ENCODE results near the gene CYP11A1.

The CYP11A1 gene

DNA sequence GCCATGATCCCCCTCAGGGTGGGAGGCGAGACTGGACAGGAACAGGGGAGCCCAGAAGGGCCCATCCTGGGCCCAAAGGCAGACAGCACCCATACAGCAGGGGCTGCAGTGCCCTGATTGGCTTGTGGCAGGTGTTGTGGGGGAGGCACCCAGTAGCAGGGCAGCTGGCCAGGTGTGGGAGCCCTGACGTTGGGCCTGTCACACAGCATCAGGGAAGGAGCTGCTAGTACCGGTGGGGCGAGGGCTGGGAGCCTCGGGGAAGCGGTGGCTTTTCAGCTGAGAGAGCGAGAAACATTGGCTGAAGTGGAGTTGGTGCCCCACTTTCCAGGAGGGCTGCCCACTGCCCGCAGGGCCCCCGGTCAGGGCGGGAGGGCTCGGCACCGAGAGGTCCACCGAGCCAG, 19.7 kb upstream of the CYP11A1 start:
- no peak for DNase-seq

DNA sequence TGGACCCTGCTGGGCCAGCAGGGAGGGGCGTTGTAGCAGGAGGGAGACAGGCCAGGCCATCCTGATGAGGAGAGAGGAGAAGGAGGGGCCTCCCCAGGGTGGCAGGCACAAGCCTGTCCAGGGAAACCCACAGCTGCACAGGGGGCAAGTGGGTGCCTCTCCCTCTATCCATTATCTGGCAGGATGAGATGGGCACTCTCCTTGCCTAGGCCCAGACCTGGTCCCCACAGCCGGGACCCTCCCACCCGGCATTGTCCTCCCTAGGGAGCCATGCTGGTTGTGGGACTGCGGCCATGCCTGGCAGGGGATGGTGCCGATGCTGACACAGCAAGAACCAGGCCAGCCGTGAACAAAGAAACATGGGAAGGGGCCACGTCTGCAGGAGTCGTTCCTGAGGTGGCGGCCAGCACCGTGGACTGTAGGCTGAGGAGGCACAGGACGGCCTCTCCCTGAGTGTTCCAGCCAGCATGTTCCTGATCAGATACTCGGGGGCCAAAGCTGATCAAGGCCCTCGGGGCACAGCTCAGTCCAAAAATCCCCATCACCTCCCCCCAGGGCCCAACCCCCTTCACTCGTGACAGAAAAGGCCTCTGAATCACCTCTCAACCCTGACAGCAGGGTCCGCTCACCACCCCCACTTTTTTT, 19.2 kb upstream of the CYP11A1 start:
- DNase-seq: no peak

DNA sequence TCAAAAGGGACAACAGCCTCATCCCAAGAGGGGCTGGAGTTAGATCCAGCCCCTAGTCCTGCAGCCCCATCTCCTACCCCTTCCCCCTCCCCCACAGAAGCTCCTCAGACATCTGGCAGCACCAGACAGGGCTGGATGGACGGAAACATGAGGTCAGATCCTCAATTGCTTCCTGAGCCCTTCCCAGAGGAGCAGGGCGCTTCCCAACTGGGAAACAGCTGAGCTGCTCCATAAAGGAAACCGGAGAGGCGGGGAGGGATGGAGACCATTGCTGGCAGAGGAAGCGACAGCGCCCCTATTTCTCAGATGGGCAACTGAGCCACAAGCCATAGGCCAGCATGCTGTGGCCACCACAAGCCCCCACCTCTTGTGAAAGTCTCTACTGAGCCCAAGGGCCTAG, 18.3 kb upstream of the CYP11A1 start:
- no peak for DNase-seq

DNA sequence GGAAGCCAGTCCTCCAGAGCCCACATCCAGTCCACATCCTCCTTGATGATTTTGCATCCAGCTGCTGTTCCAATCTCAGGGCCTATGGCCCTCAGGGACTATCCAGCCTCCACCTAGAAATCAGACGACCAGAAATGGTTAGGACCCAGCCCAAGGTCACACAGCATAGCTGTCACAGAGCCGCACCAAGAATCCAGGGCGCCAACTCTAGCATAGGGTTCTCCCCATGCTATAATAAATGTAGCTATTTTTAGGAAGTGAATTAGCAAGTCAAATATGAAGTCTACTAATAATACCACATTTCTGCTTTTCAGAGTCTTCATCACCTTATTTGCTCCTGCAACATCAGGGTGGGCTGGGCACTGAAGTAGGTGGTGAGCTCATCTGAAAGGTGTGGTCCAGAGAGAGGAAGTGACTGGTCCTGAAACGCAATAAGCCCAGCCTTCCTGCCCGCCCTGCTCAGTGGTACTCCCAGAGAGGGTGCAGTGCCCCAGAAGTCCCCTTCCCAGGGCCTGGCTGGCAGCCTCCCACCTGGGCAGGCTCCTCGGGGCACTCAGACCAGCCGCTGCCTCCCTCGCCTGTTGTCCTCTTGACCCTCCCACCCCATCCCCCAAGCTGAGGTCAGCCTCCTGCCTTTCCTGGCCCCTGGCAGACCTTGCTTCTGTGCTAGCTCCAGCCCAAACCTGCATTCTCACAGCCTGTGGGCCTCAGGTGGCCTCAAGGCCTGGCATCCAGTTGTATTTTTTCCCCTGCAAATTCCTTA, 17.6 kb upstream of the CYP11A1 start:
- DNase-seq: peak; percentile 89

DNA sequence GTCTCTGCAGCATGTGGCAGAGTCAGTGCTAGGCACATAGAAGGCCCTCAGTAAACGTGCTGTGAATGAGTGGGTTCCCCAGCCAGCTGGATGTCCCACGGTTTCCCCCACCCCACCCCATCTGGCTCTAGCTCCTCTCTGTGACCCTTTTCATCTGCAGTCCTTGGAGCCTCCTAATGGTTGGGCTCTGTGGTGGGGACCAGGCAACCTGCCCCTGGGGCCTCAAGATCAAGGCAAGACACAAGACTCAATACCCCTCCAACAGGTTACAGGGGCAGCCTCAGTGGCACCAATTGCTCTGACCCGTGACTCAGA, 17.1 kb upstream of the CYP11A1 start:
- DNase-seq: no peak

DNA sequence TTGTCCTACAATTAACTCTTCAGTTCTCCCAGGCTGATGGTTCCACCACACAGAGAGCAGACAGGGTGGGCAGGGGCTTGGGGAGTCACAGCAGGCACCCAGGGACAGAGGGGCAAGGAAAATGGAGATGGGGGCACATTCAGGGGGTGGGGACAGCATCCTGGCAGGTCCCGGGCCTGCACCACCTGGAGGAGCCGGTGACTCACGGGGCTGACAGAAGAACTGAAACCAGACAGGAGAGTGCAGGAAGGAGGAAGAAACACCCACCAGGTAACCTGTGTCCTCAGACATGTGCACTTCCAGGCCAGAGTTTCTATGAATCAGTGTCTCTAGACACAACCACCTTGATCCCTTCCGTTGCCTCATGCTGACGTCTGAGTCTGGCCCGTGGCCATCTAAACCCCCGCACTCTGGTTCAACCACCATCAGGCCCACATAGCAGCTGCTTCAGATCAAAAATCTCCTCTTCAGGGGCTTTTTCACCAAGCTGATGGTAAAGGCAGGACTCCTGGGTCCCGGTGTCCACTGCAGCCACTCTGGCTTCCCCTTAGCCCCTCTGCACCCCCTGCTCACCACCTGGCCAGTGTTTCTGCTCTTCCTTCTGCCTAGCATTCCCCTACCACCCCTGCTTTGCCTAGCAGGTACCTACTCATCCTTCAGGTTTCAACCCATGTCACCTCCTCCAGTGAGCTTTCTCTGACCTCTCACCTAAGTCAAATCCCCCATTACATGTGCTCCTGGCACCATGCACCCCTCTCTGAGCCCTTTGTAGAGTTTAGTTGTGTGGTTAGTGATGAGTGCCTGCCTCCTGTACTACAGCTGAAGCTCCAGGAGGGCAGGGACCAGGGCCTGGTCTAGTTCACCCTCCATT, 16.5 kb upstream of the CYP11A1 start:
- peak; percentile 86 for DNase-seq

DNA sequence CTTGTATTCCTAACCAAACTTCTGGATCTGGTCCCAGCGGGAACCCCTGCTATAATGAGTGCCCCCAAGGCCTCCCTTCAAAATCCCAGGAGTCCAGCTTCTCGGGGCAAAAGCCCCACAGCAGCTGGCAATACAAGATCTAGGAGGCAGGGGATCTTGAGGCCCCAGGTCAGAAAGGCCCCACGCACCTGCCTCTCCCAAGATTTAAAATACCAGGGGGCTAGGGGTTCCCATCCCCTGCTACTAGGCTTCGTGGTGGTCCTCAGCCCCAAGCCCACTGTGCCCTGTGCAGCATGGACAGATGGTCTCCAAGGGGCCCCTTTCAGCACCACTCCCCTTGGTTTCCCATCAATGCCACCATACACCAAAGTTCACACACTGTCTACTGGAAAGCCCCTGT, 15.8 kb upstream of the CYP11A1 start:
- no peak for DNase-seq

DNA sequence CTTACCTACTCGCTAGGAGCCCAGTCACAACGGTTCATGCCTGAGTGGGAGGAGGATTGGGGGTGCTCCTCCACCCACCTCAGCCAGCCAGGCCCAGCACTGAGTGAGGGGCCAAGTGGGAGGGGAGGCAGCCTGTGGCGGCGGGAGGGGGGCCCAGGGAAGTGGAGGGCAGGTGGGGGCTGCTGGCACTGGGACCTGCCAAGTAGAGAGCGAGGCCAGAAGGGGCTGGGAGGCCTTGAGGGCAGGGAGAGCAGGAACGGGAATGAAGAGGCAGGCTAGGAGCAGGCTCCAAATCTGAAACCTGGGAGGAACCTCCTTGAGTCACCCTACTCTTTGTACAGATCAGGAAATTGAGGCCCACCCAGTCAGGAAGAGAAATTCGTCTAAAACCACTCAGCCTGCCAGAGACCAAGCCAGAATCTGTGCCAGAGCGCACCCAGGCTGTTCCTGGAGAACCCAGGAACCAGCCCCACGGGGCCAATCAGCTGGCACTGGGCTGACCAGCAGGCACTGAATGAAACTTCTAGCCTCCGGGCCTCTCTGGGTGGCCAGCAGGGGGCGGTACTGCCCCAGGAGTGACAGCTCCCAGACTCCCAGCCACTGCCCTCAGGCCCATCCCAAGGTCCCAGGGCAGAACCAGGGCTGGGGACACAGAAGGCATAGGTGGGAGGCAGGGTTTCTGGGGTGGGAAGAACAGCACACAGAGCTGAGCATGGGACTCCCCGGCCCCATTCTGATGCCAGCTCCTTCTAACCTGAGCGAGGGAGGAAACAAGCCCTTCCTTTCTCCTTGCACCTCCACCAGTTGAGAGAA, 14.8 kb upstream of the CYP11A1 start:
- DNase-seq: peak; percentile 74

DNA sequence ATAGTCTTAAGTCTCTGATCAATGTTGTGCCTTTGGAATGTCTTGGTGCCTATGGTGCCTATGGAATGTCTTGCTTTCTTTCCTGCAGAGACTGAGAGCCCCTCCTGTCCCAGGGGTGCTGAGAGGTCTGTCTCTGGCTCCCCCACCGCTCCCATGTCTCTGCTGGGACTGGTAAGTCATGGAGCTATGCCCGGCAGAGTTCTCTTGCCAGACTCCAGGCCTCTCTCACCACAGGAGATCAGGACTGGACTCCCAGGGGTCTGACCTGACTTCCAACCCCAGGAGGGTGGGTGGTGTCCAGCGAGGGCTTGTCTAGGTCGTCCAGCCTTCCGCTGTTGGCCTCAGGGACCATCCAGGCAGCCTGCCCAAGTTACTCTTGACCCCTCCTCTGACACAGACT, 14.0 kb upstream of the CYP11A1 start:
- no peak for DNase-seq

DNA sequence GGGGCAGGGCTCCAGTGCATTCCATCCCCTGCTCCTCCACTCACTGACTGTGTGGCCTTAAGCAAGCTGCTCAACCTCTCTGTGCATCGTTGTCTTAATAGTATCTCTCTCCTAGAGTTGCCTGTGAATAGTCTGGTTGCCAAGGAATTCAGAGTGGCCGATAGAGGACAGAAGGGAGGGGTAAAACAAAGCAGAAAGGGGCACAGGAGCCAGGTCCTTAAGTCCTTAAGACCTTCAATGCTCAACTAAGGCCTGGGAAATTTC, 13.7 kb upstream of the CYP11A1 start:
- no peak for DNase-seq

DNA sequence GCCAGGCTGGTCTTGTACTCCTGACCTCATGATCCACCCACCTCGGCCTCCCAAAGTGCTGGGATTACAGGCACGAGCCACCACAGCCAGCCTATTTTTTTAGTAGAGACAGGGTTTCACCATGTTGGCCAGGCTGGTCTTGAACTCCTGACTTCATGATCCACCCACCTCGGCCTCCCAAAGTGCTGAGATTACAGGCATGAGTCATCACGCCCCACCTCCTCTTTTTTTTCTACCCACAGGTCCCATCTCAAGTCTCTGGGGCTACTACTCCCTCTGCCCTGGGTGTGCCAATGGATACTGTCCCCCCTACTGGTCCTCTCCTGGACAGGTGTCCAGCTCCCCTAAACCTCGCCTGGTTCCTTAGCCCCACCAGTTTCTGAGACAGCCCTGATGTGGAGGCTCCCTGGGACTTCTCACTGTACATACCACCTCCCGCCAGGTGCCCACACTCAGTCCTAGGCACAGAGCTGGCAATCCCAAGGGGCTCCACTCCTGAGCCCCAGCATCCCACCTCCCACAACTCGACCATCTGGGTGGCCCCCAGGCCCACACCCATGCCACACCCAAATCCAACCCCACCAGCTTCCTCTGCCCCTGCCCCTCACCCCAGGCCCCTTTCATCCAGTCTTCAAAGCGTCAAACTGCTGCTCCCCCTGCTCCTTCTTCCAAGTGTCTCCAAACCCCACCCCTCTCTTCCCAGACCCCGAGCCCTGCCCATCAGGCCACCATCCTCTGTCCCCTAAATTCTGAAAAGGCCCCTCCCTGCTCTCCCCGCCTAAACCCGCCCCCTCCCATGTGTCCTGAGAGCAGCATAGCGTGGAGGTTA, 13.1 kb upstream of the CYP11A1 start:
- no peak for DNase-seq

DNA sequence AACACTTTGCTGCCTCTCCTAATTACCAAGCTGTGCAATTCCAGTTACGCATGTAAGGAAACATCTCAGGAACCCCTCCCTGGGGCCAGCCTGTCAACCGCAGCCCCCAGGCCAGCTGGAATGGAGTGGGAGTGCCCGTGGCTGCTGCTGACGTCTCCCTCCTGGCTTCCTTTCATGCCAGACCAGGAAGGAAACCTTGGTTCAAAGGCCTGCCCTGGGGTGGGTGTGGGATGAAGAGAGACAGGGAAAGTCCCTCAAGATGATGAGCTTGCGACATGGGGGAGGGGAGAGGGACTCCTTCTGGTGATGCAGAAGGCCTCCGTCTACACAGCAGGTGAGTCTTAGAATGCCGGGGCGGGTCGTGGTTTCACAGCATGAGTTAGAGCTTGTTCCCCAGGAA, 11.4 kb upstream of the CYP11A1 start:
- DNase-seq: no peak

DNA sequence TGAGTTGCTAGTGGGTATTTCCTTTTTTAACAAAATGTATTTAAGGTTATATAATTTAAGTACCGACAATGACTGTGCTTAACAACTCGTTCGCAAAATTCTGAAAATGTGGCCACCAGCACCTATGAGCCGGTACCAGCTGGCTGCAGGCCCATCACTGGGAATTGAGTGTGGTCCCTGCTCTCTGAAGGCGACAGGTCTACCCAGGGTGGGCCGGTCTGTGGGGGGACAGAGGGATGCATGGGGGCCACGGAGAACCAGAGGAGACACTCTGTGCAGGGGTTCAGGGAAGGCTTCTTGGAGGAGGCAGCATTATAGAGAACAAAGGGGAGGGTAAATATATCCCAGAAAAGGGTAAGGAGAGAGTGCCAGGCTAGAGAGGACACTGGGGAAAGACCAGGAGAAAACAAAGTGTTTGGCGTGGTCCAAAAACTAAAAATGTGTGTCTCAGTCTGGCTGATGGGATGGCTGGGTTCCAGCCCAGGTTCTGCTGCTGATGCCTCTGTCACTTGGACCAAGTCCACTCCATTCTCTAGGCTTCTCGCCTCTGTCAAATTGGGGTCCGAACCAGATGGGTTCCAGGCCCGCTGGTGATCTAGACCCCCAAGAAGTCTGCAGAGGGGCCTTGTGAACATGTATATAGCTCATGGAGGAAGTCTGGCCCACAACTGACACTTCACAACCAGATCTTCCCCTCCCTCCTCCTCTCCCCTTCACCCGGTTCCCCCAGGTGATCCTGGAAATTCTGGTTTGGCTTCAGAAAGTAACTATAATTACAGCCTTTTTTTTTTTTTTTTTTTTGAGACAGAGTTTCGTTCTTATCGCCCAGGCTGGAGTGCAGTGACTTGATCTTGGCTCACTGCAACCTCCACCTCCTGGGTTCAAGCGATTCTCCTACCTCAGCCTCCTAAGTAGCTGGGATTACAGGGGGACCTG, 10.7 kb upstream of the CYP11A1 start:
- no peak for DNase-seq

DNA sequence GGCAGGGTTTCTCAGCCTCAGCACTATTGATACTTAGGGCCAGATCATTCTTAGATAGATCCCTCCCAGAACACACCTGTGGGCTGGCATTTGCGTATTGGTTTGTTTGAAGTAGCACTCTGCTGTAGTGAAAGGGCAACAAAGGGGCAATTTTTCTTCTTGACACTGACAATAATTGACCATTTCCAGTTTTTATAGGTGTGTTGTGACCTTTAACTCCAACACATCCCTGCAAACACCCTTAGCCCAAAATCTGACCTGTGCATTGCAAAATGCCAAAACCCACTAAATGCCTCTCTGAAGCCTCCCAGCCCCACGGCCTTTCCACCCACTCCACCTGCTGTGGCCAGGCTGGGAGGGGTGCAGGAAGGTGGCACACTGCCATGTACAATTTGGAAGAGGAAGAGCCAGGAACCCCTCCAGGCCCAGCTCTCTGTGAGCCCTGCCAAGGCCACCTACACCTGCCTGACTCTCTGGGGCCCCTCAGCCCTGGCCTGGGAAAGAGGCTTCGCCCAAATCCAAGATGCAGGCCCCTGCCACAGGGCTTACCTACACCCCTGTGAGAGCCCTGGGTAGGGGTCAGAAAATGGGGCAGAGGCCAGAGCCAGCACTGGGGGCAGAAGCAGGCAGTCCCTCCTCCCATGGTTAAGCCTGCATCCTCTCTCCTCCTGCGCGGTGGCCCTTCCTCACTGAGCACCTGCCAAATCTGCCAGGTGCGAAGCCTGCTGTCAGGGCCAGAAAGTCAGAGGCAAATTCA, 9.6 kb upstream of the CYP11A1 start:
- DNase-seq: no peak

DNA sequence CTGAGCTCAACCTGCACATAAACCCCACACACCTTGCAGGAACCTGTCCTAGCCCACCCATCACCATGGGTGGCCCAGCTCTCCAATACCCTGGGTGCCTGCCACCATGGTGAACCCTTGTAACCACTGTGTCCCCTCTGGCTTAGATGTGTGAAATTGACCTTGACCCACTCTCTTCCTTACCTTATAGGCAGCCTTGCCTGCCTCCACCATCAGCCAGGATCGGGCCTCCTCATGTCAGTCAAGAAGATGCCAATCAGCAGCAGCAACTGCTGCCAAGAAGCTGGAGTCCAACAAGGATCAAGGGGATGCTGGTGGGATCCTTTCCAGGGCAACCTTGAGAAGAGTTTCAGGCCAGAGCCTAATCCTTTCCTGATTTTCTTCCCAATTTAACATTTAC, 8.8 kb upstream of the CYP11A1 start:
- no peak for DNase-seq

DNA sequence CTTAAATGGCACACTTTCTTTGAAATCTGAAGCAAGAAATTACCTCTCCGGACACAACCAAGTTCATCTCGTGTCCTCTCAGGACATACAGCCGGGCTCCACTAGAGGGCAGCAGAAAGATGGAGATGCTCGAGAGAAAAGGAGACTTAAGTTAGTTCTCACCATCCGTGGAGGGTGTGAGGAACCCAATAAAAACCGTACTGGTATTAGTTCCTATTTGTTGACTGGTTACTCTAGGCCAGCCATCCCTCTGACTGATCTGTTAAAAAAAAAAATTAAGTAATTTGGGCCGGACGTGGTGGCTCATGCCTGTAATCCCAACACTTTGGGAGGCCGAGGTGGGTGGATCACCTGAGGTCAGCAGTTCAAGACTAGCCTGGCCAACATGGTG, 7.9 kb upstream of the CYP11A1 start:
- peak; percentile 82 for DNase-seq

DNA sequence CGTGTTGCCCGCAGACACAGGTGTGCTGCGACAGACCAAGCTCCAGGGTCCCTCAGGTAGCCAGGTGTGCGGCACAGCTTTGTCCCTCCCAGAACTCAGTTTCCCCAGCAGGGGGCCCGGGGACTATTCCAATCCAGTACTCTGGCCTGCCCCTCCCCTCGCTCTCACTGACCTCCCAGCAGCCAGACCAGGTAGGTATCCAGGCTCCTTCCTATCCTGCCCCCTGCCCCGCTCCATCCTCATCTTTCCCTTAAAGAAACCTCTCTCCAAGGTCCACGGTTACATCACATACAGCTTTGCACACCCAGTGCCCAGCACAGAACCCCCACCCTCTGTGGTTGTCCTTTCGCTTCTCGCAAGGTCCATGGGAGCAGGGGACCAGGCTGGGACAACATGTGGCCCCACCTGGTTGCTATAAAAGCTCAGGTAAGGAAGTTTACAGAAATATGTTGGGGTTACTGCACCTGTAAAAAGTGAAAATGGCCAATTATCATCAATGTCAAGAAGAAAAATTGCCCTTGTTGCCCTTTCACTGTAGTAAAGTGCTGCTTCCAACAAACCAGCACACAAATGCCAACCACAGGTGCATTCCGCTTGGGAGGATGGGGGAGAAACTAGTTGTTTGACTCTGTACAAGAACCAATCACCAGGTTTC, 7.3 kb upstream of the CYP11A1 start:
- DNase-seq: no peak

DNA sequence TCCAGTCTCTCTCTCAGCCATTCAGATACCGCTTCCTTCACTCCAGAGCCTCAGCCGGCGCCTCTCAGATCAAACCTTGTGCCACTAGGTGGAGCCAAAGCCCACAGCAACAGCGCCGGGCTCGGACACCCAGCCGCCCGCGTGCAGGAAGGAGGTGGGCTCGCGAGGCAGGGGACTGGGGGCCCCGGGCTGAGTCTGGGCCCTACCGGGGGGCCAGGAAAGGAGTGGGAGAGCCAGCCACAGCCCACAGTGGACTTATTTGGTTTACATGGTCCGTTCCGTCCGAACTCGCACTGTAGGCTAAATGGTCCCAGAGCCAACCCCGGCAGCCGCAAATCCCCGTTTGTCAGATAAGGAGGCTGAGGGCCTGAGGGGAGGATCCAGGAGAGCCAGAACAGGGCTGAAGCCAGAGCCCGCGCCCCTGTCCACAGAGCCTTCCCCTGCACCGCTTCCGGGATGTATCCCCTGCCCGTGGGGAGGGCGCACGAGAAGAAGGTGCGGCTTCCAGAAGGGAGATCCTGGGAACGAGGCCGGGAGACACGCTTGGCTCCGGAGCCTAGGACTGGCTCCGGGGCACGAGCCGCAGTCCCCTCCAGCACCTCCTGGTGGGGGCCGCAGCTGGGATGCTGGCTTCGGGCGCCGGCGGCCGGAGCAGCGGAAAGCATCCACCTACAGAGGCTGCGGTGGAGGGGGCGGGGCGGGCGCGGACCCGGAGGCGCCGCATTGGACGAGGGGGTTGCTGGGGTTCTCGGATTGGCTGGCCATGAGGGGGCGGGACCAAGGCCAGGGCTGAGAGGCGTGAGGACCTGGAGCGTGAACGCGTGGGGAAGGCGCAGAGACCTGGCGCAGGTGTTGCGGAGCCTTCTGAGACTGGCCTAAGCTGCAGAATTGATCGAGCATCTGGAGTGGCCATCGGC, 6.5 kb upstream of the CYP11A1 start:
- DNase-seq: peak; percentile 95

All from CD4-positive, alpha-beta T cell treated with Interleukin-15 for 1 hour (primary cell).